ENCODE measurements around the gene HOXC4. TPM values are rescaled to one million over a fixed set of nuclear protein-coding genes. Genes with fewer than 3 reads are reported as not detected.

HOXC4 gene
- total and polyA plus RNA-seq, 4 donors = 0.18 to 0.86 (median 0.51) TPM

- 1 to 5% methylated on average over 33 to 34 of the region's 34 CpGs for WGBS, 2 donors
- Histone ChIP-seq H3K4me1 (ENCODE audit: control insufficient read depth in 5 of 5, insufficient read depth in 5 of 5, low read length in 5 of 5) (peaks cover 0 to 13% (median 6%) of the 10 kb centered on the region in 5 donors), H3K9me3 (ENCODE audit: control insufficient read depth in 4 of 4, insufficient read depth in 3 of 4, low read length in 3 of 4) (peaks cover 0 to 13% (median 0%) of the 10 kb centered on the region in 4 donors), H3K27me3 (ENCODE audit: control insufficient read depth in 3 of 3, insufficient read depth in 3 of 3, low read length in 2 of 3) (peaks cover 18 to 89% (median 68%) of the 10 kb centered on the region in 3 donors), H3K9ac (ENCODE audit: insufficient read depth in 1 of 2, low read length in 2 of 2) (no peak overlapping the region), H3K27ac (ENCODE audit: low read depth in 1 of 2, low read length in 1 of 2) (no peak overlapping the region), H3K36me3 (ENCODE audit: control insufficient read depth in 4 of 4, insufficient read depth in 4 of 4, low read length in 4 of 4) (no peaks in the 10 kb centered on the region), H3K4me3 (no peak overlapping the region)
- ATAC-seq (ENCODE audit: insufficient read depth, low FRiP score) (peak; percentile 71), DNase-seq (peak; percentile 69 to 76 (median 74))
- TF ChIP-seq CTCF (IDR thresholded peaks at IDR 0.05; ENCODE audit: control extremely low read depth, extremely low read depth) = no peak
Observed at GRCh38 chr12:54017878-54018467, 35.7 kb upstream of the HOXC4 start.

- DNase-seq = peak in 1 of 3 donors; percentile 43
- H3K27ac ChIP-seq (ENCODE audit: low read depth in 1 of 2, low read length in 1 of 2) = no peak overlapping the region
Observed at GRCh38 chr12:54018468-54018984, 35.1 kb upstream of the HOXC4 start.

GRCh38 chr12:54019091-54019811 is 34.4 kb upstream of the HOXC4 start:
- 21 to 32% methylated on average over 37 to 43 of the region's 43 CpGs for WGBS, 2 donors
- H3K27me3 ChIP-seq (ENCODE audit: control insufficient read depth in 3 of 3, insufficient read depth in 3 of 3, low read length in 2 of 3) = peaks cover 18 to 89% (median 63%) of the 10 kb centered on the region in 3 donors
- ATAC-seq (ENCODE audit: insufficient read depth, low FRiP score) (no peak), DNase-seq (peak in 1 of 3 donors; percentile 41)
- no peak overlapping the region for H3K9ac ChIP-seq (ENCODE audit: insufficient read depth in 1 of 2, low read length in 2 of 2)
- H3K36me3 ChIP-seq (ENCODE audit: control insufficient read depth in 4 of 4, insufficient read depth in 4 of 4, low read length in 4 of 4) = no peaks in the 10 kb centered on the region
- peaks cover 0 to 13% (median 6%) of the 10 kb centered on the region in 5 donors for H3K4me1 ChIP-seq (ENCODE audit: control insufficient read depth in 5 of 5, insufficient read depth in 5 of 5, low read length in 5 of 5)
- H3K9me3 ChIP-seq (ENCODE audit: control insufficient read depth in 4 of 4, insufficient read depth in 3 of 4, low read length in 3 of 4) = peaks cover 0 to 3% (median 0%) of the 10 kb centered on the region in 4 donors
- TF ChIP-seq CTCF (IDR thresholded peaks at IDR 0.05; ENCODE audit: control extremely low read depth, extremely low read depth) = no peak
- H3K27ac ChIP-seq (ENCODE audit: low read depth in 1 of 2, low read length in 1 of 2) = no peak overlapping the region
- H3K4me3 ChIP-seq = no peak overlapping the region

More at GRCh38 chr12:54018468-54018984, 35.1 kb upstream of the HOXC4 start:
- no peak for ATAC-seq (ENCODE audit: insufficient read depth, low FRiP score)
- peaks cover 18 to 89% (median 68%) of the 10 kb centered on the region in 3 donors for H3K27me3 ChIP-seq (ENCODE audit: control insufficient read depth in 3 of 3, insufficient read depth in 3 of 3, low read length in 2 of 3)
- no peak overlapping the region for H3K4me3 ChIP-seq
- peaks cover 0 to 8% (median 0%) of the 10 kb centered on the region in 4 donors for H3K9me3 ChIP-seq (ENCODE audit: control insufficient read depth in 4 of 4, insufficient read depth in 3 of 4, low read length in 3 of 4)
- peaks cover 0 to 13% (median 6%) of the 10 kb centered on the region in 5 donors for H3K4me1 ChIP-seq (ENCODE audit: control insufficient read depth in 5 of 5, insufficient read depth in 5 of 5, low read length in 5 of 5)
- H3K36me3 ChIP-seq (ENCODE audit: control insufficient read depth in 4 of 4, insufficient read depth in 4 of 4, low read length in 4 of 4) = no peaks in the 10 kb centered on the region
- 14 to 26% methylated on average over 29 of the region's 29 CpGs for WGBS, 2 donors
- no peak overlapping the region for H3K9ac ChIP-seq (ENCODE audit: insufficient read depth in 1 of 2, low read length in 2 of 2)
- TF ChIP-seq CTCF (IDR thresholded peaks at IDR 0.05; ENCODE audit: control extremely low read depth, extremely low read depth) = no peak
